ENCODE results near the gene TOM1L2. TPM values are rescaled to one million over a fixed set of nuclear protein-coding genes. Genes with fewer than 3 reads are reported as not detected.
"Not testable (repeated sequence)": the region's sequence is repeated elsewhere in the genome, so short reads cannot be mapped to it uniquely, and the experiment has no call there.

Gene TOM1L2
- total RNA-seq, 1 experiment from 2014 or later: 45.2 TPM

DNA sequence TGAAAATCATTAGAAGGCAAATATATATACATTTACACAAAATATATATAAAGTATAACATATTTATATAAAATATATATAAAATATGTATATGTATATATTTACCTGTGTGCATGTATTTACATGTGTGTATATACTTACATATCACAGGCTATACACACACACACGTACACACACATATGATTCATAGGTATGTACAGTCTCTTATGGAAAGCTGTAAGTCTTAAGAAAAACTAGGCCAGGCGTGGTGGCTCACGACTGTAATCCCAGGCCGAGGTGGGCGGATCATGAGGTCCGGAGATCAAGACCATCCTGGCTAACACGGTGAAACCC lies 14.7 kb downstream of the TOM1L2 start:
- no peaks in the 10 kb centered on the region for H3K36me3 ChIP-seq (ENCODE audit: control insufficient read depth, insufficient read depth, low read length)
- ChIA-PET POLR2A (no interaction called here), CTCF (no interaction called here)
- no peaks in the 10 kb centered on the region for H3K27me3 ChIP-seq (ENCODE audit: control insufficient read depth, insufficient read depth, low read length)
- BruUV-seq (replicated peaks): no TSS peak
- H3K9me3 ChIP-seq (ENCODE audit: control insufficient read depth, insufficient read depth, low read depth, low read length): no peaks in the 10 kb centered on the region
- no peak overlapping the region for H3K4me3 ChIP-seq (ENCODE audit: low read depth in 2 of 2, low read length in 2 of 2)
- no peak for TF ChIP-seq TCF7L2 (IDR thresholded peaks at IDR 0.05; ENCODE audit: low read depth, low read length)
- DNase-seq (ENCODE audit: low read depth, low spot score): peak; percentile 28
- intact Hi-C loops (cut with micrococcal nuclease; ENCODE audit: unreplicated experiment): loop anchor here (5.0 kb wide), 1 partner anchor 35 kb away; no protein-coding TSS in a partner anchor
- in situ Hi-C loops (cut with HindIII; ENCODE audit: low pct_unique_long_range_greater_than_20kb, low sequenced_read_pairs): no loop called here
- H3K4me1 ChIP-seq (ENCODE audit: control insufficient read depth, insufficient read depth, low read length): peaks cover 36% of the 10 kb centered on the region
- ATAC-seq: no peak
- H3K27ac ChIP-seq (ENCODE audit: low read length): peak overlapping the region; percentile 97

DNA sequence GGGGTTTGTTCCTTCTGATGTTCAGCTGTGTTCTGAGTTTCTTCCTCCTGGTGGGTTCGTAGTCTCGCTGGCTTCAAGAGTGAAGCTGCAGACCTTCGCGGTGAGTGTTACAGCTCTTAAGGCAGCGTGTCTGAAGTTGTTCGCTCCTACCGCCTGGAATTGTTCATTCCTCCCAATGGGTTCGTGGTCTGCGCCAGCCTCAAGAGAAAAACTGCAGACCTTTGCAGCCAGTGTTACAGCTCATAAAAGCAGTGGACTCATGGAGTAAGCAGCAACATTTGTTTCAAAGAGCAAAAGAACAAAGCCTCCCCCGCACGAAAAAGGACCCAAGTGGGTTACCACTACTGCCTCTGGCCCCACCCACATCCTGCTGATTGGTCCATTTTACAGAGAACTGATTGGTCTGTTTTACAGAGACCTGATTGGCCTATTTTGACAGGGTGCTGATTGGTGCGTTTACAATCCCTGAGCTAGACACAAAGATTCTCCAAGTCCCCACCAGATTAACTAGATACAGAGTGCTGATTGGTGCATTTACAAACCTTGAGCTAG lies 16.3 kb downstream of the TOM1L2 start:
- BruUV-seq (replicated peaks); H3K27me3 ChIP-seq (ENCODE audit: control insufficient read depth, insufficient read depth, low read length); H3K36me3 ChIP-seq (ENCODE audit: control insufficient read depth, insufficient read depth, low read length); CTCF ChIA-PET; H3K9me3 ChIP-seq (ENCODE audit: control insufficient read depth, insufficient read depth, low read depth, low read length); in situ Hi-C loops (cut with HindIII; ENCODE audit: low pct_unique_long_range_greater_than_20kb, low sequenced_read_pairs); H3K4me3 ChIP-seq (ENCODE audit: low read depth in 2 of 2, low read length in 2 of 2); DNase-seq (ENCODE audit: low read depth, low spot score); ATAC-seq: not testable (repeated sequence)
- Histone ChIP-seq H3K27ac (ENCODE audit: low read length) (peak overlapping the region; percentile 57; the same call in 1 of the 2 replicates), H3K4me1 (ENCODE audit: control insufficient read depth, insufficient read depth, low read length) (peaks cover 48% of the 10 kb centered on the region)
- intact Hi-C loops (cut with micrococcal nuclease; ENCODE audit: unreplicated experiment): loop anchor here (5.0 kb wide), 1 partner anchor 34 kb away; no protein-coding TSS in a partner anchor
- POLR2A ChIA-PET: interaction anchor here (0.6 to 0.7 kb wide), 3 partner anchors 17 to 156 kb away, joined by 3 read pairs; partner anchors contain the start of gene DRC3

GRCh38 chr17:17954079-17954478 lies 18.1 kb downstream of the TOM1L2 start:
- DNase-seq (ENCODE audit: low read depth, low spot score): no peak
- POLR2A ChIA-PET: no interaction called here
- no TSS peak for BruUV-seq (replicated peaks)
- H3K4me3 ChIP-seq (ENCODE audit: low read depth in 2 of 2, low read length in 2 of 2): no peak overlapping the region
- intact Hi-C loops (cut with micrococcal nuclease; ENCODE audit: unreplicated experiment) (no loop called here), in situ Hi-C loops (cut with HindIII; ENCODE audit: low pct_unique_long_range_greater_than_20kb, low sequenced_read_pairs) (no loop called here)
- CTCF ChIA-PET: no interaction called here
- H3K4me1 ChIP-seq (ENCODE audit: control insufficient read depth, insufficient read depth, low read length): peaks cover 43% of the 10 kb centered on the region
- ATAC-seq: no peak
- TF ChIP-seq, protein P1, sequence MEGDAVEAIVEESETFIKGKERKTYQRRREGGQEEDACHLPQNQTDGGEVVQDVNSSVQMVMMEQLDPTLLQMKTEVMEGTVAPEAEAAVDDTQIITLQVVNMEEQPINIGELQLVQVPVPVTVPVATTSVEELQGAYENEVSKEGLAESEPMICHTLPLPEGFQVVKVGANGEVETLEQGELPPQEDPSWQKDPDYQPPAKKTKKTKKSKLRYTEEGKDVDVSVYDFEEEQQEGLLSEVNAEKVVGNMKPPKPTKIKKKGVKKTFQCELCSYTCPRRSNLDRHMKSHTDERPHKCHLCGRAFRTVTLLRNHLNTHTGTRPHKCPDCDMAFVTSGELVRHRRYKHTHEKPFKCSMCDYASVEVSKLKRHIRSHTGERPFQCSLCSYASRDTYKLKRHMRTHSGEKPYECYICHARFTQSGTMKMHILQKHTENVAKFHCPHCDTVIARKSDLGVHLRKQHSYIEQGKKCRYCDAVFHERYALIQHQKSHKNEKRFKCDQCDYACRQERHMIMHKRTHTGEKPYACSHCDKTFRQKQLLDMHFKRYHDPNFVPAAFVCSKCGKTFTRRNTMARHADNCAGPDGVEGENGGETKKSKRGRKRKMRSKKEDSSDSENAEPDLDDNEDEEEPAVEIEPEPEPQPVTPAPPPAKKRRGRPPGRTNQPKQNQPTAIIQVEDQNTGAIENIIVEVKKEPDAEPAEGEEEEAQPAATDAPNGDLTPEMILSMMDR (IDR thresholded peaks at IDR 0.05): no peak
- TF ChIP-seq SIN3A (IDR thresholded peaks at IDR 0.05; ENCODE audit: borderline replicate concordance, insufficient read depth, low read depth, low read length): no peak
- H3K9me3 ChIP-seq (ENCODE audit: control insufficient read depth, insufficient read depth, low read depth, low read length): no peaks in the 10 kb centered on the region
- no peaks in the 10 kb centered on the region for H3K36me3 ChIP-seq (ENCODE audit: control insufficient read depth, insufficient read depth, low read length)
- H3K27ac ChIP-seq (ENCODE audit: low read length): peak overlapping the region; percentile 31; the same call in 1 of the 2 replicates
- H3K27me3 ChIP-seq (ENCODE audit: control insufficient read depth, insufficient read depth, low read length): no peaks in the 10 kb centered on the region

DNA sequence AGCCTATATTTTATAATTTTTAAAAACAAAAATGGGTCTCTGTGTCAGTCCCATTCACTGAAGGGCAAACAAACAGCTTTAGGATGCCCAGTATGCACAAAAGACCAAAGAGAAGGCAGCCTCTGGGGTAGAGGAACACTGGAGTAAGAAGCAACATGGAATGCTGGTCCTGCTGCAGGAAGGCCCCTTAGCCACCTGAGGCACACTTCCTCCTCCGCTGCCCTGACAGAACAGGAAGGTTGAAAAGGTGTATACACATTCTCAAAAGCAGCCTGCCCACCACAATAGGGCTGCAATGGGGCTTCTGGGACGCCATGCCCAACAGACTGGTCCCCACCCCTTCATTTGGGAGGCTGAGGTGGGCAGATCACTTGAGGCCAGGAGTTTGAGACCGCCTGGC lies 19.5 kb downstream of the TOM1L2 start:
- DNase-seq (ENCODE audit: low read depth, low spot score) (no peak), ATAC-seq (no peak)
- Histone ChIP-seq H3K27me3 (ENCODE audit: control insufficient read depth, insufficient read depth, low read length) (no peaks in the 10 kb centered on the region), H3K27ac (ENCODE audit: low read length) (no peak overlapping the region), H3K36me3 (ENCODE audit: control insufficient read depth, insufficient read depth, low read length) (no peaks in the 10 kb centered on the region), H3K9me3 (ENCODE audit: control insufficient read depth, insufficient read depth, low read depth, low read length) (no peaks in the 10 kb centered on the region), H3K4me3 (ENCODE audit: low read depth in 2 of 2, low read length in 2 of 2) (no peak overlapping the region), H3K4me1 (ENCODE audit: control insufficient read depth, insufficient read depth, low read length) (peaks cover 43% of the 10 kb centered on the region)
- CTCF ChIA-PET: no interaction called here
- TF ChIP-seq POLR2AphosphoS5 (IDR thresholded peaks at IDR 0.05; ENCODE audit: low read depth, low read length) (no peak), TCF7L2 (IDR thresholded peaks at IDR 0.05; ENCODE audit: low read depth, low read length) (no peak), REST (IDR thresholded peaks at IDR 0.05; ENCODE audit: insufficient read depth in 1 of 2, low read depth in 2 of 2, low read length in 1 of 2) (no peak), SIN3A (IDR thresholded peaks at IDR 0.05; ENCODE audit: borderline replicate concordance, insufficient read depth, low read depth, low read length) (no peak)
- TF ChIP-seq, protein P1 (IDR thresholded peaks at IDR 0.05): no peak; the same call in 1 of the 2 replicates
- intact Hi-C loops (cut with micrococcal nuclease; ENCODE audit: unreplicated experiment): no loop called here
- BruUV-seq (replicated peaks): no TSS peak
- POLR2A ChIA-PET: no interaction called here
- in situ Hi-C loops (cut with HindIII; ENCODE audit: low pct_unique_long_range_greater_than_20kb, low sequenced_read_pairs): no loop called here

Data from Panc1 (cell line).